ENCODE data around the gene PTPRG. TPM values are rescaled to one million over a fixed set of nuclear protein-coding genes. Genes with fewer than 3 reads are reported as not detected.

Gene PTPRG
- total RNA-seq, 1 donor from 2014 or later, result 39.6 TPM

GRCh38 chr3:61650719-61651410 lies 89.5 kb downstream of the PTPRG start:
- no peak overlapping the region for H3K4me2 ChIP-seq (ENCODE audit: low read length)
- no peak overlapping the region for H3K27ac Mint-ChIP-seq (ENCODE audit: unreplicated experiment)
- H2AFZ ChIP-seq (ENCODE audit: low read depth, low read length), result no peak overlapping the region
- H3K4me3 ChIP-seq (ENCODE audit: insufficient read depth, low read depth, low read length), result no peak overlapping the region
- TF ChIP-seq EZH2 (IDR thresholded peaks at IDR 0.05; ENCODE audit: insufficient read depth, low read length), result no peak
- TF ChIP-seq CTCF (IDR thresholded peaks at IDR 0.05; ENCODE audit: insufficient read depth, low read depth, low read length), result no peak
- no peaks in the 10 kb centered on the region for H3K27me3 ChIP-seq (ENCODE audit: insufficient read depth, low read length)
- H3K36me3 ChIP-seq (ENCODE audit: insufficient read depth, low read length), result no peaks in the 10 kb centered on the region
- no peak for FAIRE-seq
- peaks cover 5% of the 10 kb centered on the region for H3K36me3 Mint-ChIP-seq (ENCODE audit: low read depth, unreplicated experiment)
- H3K9ac ChIP-seq (ENCODE audit: low read length), result no peak overlapping the region
- H3K4me3 Mint-ChIP-seq (ENCODE audit: unreplicated experiment), result no peak overlapping the region
- H3K27me3 Mint-ChIP-seq (ENCODE audit: low read depth, unreplicated experiment), result no peaks in the 10 kb centered on the region
- no peaks in the 10 kb centered on the region for H3K9me3 ChIP-seq (ENCODE audit: insufficient read depth, low read depth, low read length)
- no peak for DNase-seq (ENCODE audit: low read depth)
- H3K4me1 ChIP-seq (ENCODE audit: insufficient read depth, low read length), result no peaks in the 10 kb centered on the region
- H3K27ac ChIP-seq (ENCODE audit: low read depth, low read length), result no peak overlapping the region
- peaks cover 32% of the 10 kb centered on the region for H4K20me1 ChIP-seq (ENCODE audit: insufficient read depth, low read length)
- H3K4me1 Mint-ChIP-seq (ENCODE audit: low read depth, unreplicated experiment), result no peaks in the 10 kb centered on the region
- H3K9me3 Mint-ChIP-seq (ENCODE audit: unreplicated experiment), result peaks cover 3% of the 10 kb centered on the region
- H3K79me2 ChIP-seq (ENCODE audit: insufficient read depth, low read length), result peaks cover 12% of the 10 kb centered on the region

- no peaks in the 10 kb centered on the region for H3K27me3 ChIP-seq (ENCODE audit: insufficient read depth, low read length)
- no peak overlapping the region for H3K4me3 ChIP-seq (ENCODE audit: insufficient read depth, low read depth, low read length)
- H3K27ac ChIP-seq (ENCODE audit: low read depth, low read length), result no peak overlapping the region
- peaks cover 2% of the 10 kb centered on the region for H3K36me3 Mint-ChIP-seq (ENCODE audit: low read depth, unreplicated experiment)
- peaks cover 42% of the 10 kb centered on the region for H4K20me1 ChIP-seq (ENCODE audit: insufficient read depth, low read length)
- H3K4me1 Mint-ChIP-seq (ENCODE audit: low read depth, unreplicated experiment), result no peaks in the 10 kb centered on the region
- no peak overlapping the region for H2AFZ ChIP-seq (ENCODE audit: low read depth, low read length)
- no peak overlapping the region for H3K4me3 Mint-ChIP-seq (ENCODE audit: unreplicated experiment)
- H3K9ac ChIP-seq (ENCODE audit: low read length), result no peak overlapping the region
- H3K79me2 ChIP-seq (ENCODE audit: insufficient read depth, low read length), result peaks cover 20% of the 10 kb centered on the region
- no peaks in the 10 kb centered on the region for H3K36me3 ChIP-seq (ENCODE audit: insufficient read depth, low read length)
- no peaks in the 10 kb centered on the region for H3K9me3 Mint-ChIP-seq (ENCODE audit: unreplicated experiment)
- no peak for DNase-seq (ENCODE audit: low read depth)
- no peak for FAIRE-seq
- no peaks in the 10 kb centered on the region for H3K27me3 Mint-ChIP-seq (ENCODE audit: low read depth, unreplicated experiment)
- H3K4me1 ChIP-seq (ENCODE audit: insufficient read depth, low read length), result no peaks in the 10 kb centered on the region
- H3K4me2 ChIP-seq (ENCODE audit: low read length), result no peak overlapping the region
- no peak overlapping the region for H3K27ac Mint-ChIP-seq (ENCODE audit: unreplicated experiment)
- H3K9me3 ChIP-seq (ENCODE audit: insufficient read depth, low read depth, low read length), result no peaks in the 10 kb centered on the region
- no peak for TF ChIP-seq CTCF (IDR thresholded peaks at IDR 0.05; ENCODE audit: insufficient read depth, low read depth, low read length)
- no peak for TF ChIP-seq EZH2 (IDR thresholded peaks at IDR 0.05; ENCODE audit: insufficient read depth, low read length)
These were observed 96.3 kb downstream of the PTPRG start for GRCh38 chr3:61657689-61658088.

- H3K79me2 ChIP-seq (ENCODE audit: insufficient read depth, low read length), result peaks cover 26% of the 10 kb centered on the region
- TF ChIP-seq EZH2 (IDR thresholded peaks at IDR 0.05; ENCODE audit: insufficient read depth, low read length) (no peak), CTCF (IDR thresholded peaks at IDR 0.05; ENCODE audit: insufficient read depth, low read depth, low read length) (no peak)
These were observed 101.5 kb downstream of the PTPRG start for GRCh38 chr3:61662861-61663260.

More at GRCh38 chr3:61662861-61663260, 101.5 kb downstream of the PTPRG start:
- Mint-ChIP-seq H3K4me1 (ENCODE audit: low read depth, unreplicated experiment) (peaks cover 6% of the 10 kb centered on the region), H3K27ac (ENCODE audit: unreplicated experiment) (no peak overlapping the region), H3K4me3 (ENCODE audit: unreplicated experiment) (no peak overlapping the region), H3K27me3 (ENCODE audit: low read depth, unreplicated experiment) (no peaks in the 10 kb centered on the region), H3K36me3 (ENCODE audit: low read depth, unreplicated experiment) (peaks cover 2% of the 10 kb centered on the region), H3K9me3 (ENCODE audit: unreplicated experiment) (no peaks in the 10 kb centered on the region)
- no peaks in the 10 kb centered on the region for H3K9me3 ChIP-seq (ENCODE audit: insufficient read depth, low read depth, low read length)
- H3K4me2 ChIP-seq (ENCODE audit: low read length), result no peak overlapping the region
- H3K27me3 ChIP-seq (ENCODE audit: insufficient read depth, low read length), result no peaks in the 10 kb centered on the region
- no peaks in the 10 kb centered on the region for H3K36me3 ChIP-seq (ENCODE audit: insufficient read depth, low read length)
- H3K9ac ChIP-seq (ENCODE audit: low read length), result no peak overlapping the region
- FAIRE-seq, result no peak
- H3K4me3 ChIP-seq (ENCODE audit: insufficient read depth, low read depth, low read length), result no peak overlapping the region
- H2AFZ ChIP-seq (ENCODE audit: low read depth, low read length), result no peak overlapping the region
- H3K4me1 ChIP-seq (ENCODE audit: insufficient read depth, low read length), result peaks cover 11% of the 10 kb centered on the region
- no peak for DNase-seq (ENCODE audit: low read depth)
- peaks cover 20% of the 10 kb centered on the region for H4K20me1 ChIP-seq (ENCODE audit: insufficient read depth, low read length)
- no peak overlapping the region for H3K27ac ChIP-seq (ENCODE audit: low read depth, low read length)
